GM23338 (cell line): ENCODE results near the gene MRPL27.

ENCODE experiments used
- CREB1 ChIP-seq: fragments of 250-450 bp; sonication (Bioruptor Pico); IDR thresholded peaks from 2 replicates; pipeline ENCODE4 v1.5.0; 2020; ENCODE audit warnings: low read depth, mild to moderate bottlenecking, moderate library complexity
- ETS1 ChIP-seq: IDR thresholded peaks from 2 replicates; pipeline ENCODE4 v1.6.1; 2016; ENCODE audit warnings: antibody characterized with exemption
- EZH2 ChIP-seq: fragments of 200-600 bp; sonication (generic); IDR thresholded peaks from one replicate; pipeline ENCODE4 v1.8.0; 2017; ENCODE audit warnings: antibody characterized with exemption, mild to moderate bottlenecking, low read depth; ENCODE audit not compliant: unreplicated experiment
- EZH2phosphoT487 ChIP-seq: fragments of 200-600 bp; sonication (generic); IDR thresholded peaks from one replicate; pipeline ENCODE4 v1.8.1; 2018; ENCODE audit warnings: antibody characterized with exemption; ENCODE audit not compliant: unreplicated experiment
- JUNB ChIP-seq: IDR thresholded peaks from one replicate; pipeline ENCODE4 v1.6.1; 2016; ENCODE audit warnings: antibody characterized with exemption; ENCODE audit not compliant: unreplicated experiment
- POLR2AphosphoS5 ChIP-seq: IDR thresholded peaks from 2 replicates; pipeline ENCODE4 v1.6.1; 2016; ENCODE audit warnings: antibody characterized with exemption, low read depth
- REST ChIP-seq: IDR thresholded peaks from one replicate; pipeline ENCODE4 v1.6.1; 2018; ENCODE audit warnings: antibody characterized with exemption; ENCODE audit not compliant: unreplicated experiment
- STAT1 ChIP-seq: IDR thresholded peaks from one replicate; pipeline ENCODE4 v1.6.1; 2016; ENCODE audit warnings: antibody characterized with exemption; ENCODE audit not compliant: unreplicated experiment
- TF ChIP-seq, protein P1 (sequence below), 2 experiments: fragments of 200-600 bp in 1 of 2; sonication (generic) in 1 of 2; conservative IDR thresholded peaks; 2 replicates each; pipeline versions ENCODE4 v1.5.1 to v1.6.1; 2016 to 2017; ENCODE audit warnings: antibody characterized with exemption in 2 of 2, low read depth in 2 of 2, mild to moderate bottlenecking in 2 of 2, moderate library complexity in 1 of 2
- TF ChIP-seq, protein P2 (sequence below): fragments of 250-450 bp; sonication (Bioruptor Pico); IDR thresholded peaks from 2 replicates; pipeline ENCODE4 v1.5.0; 2020; ENCODE audit warnings: mild to moderate bottlenecking, moderate library complexity

DNA sequence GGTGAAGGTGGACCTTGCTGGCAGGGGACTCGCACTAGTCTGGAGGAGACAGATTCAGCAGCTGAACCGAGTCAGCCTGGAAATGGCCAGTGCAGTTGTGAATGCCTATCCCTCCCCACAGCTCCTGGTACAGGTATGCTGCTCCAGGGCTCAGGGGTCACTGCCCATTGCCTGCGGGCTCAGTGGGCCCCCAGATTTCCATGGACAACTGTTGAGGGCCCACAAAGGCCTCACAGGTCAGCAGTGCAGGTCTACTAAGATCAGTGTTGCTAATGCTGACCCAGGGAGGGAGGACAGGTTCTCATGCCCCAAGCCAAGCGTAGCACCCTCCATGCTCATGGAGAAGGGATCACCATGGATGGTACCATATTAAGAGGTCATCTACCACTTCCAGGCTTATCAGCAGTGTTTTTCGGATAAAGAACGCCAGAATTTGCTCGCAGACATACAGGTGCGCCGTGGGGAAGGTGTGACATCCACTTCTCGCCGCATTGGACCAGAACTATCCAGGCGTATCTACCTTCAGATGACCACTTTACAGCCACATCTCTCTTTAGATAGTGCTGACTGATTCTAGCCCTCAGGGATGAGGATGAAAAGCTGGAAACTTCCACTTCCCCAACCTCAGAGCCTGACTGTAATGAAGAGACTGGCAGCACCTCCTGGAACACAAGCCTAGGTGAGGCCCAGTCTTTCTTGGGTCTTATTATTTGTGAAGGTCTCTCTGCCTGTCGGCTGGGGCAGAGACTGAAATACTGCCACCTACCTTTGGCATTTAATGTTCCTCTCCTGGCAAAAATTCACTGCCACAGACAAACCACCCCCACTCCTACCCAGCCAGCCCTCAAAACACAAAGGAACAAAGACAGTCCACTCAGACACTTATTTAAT is 7.6 kb upstream of the MRPL27 start:
- TF ChIP-seq EZH2 (no peak), POLR2AphosphoS5 (no peak), EZH2phosphoT487 (no peak), CREB1 (CRISPR knock-in tag) (no peak), STAT1 (no peak), REST (no peak), JUNB (no peak), ETS1 (no peak)
- TF ChIP-seq, protein P1, sequence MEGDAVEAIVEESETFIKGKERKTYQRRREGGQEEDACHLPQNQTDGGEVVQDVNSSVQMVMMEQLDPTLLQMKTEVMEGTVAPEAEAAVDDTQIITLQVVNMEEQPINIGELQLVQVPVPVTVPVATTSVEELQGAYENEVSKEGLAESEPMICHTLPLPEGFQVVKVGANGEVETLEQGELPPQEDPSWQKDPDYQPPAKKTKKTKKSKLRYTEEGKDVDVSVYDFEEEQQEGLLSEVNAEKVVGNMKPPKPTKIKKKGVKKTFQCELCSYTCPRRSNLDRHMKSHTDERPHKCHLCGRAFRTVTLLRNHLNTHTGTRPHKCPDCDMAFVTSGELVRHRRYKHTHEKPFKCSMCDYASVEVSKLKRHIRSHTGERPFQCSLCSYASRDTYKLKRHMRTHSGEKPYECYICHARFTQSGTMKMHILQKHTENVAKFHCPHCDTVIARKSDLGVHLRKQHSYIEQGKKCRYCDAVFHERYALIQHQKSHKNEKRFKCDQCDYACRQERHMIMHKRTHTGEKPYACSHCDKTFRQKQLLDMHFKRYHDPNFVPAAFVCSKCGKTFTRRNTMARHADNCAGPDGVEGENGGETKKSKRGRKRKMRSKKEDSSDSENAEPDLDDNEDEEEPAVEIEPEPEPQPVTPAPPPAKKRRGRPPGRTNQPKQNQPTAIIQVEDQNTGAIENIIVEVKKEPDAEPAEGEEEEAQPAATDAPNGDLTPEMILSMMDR (conservative IDR thresholded peaks at IDR 0.05; ENCODE audit: low read depth in 2 of 2) = peak; percentile 27 to 42
- TF ChIP-seq, protein P2, sequence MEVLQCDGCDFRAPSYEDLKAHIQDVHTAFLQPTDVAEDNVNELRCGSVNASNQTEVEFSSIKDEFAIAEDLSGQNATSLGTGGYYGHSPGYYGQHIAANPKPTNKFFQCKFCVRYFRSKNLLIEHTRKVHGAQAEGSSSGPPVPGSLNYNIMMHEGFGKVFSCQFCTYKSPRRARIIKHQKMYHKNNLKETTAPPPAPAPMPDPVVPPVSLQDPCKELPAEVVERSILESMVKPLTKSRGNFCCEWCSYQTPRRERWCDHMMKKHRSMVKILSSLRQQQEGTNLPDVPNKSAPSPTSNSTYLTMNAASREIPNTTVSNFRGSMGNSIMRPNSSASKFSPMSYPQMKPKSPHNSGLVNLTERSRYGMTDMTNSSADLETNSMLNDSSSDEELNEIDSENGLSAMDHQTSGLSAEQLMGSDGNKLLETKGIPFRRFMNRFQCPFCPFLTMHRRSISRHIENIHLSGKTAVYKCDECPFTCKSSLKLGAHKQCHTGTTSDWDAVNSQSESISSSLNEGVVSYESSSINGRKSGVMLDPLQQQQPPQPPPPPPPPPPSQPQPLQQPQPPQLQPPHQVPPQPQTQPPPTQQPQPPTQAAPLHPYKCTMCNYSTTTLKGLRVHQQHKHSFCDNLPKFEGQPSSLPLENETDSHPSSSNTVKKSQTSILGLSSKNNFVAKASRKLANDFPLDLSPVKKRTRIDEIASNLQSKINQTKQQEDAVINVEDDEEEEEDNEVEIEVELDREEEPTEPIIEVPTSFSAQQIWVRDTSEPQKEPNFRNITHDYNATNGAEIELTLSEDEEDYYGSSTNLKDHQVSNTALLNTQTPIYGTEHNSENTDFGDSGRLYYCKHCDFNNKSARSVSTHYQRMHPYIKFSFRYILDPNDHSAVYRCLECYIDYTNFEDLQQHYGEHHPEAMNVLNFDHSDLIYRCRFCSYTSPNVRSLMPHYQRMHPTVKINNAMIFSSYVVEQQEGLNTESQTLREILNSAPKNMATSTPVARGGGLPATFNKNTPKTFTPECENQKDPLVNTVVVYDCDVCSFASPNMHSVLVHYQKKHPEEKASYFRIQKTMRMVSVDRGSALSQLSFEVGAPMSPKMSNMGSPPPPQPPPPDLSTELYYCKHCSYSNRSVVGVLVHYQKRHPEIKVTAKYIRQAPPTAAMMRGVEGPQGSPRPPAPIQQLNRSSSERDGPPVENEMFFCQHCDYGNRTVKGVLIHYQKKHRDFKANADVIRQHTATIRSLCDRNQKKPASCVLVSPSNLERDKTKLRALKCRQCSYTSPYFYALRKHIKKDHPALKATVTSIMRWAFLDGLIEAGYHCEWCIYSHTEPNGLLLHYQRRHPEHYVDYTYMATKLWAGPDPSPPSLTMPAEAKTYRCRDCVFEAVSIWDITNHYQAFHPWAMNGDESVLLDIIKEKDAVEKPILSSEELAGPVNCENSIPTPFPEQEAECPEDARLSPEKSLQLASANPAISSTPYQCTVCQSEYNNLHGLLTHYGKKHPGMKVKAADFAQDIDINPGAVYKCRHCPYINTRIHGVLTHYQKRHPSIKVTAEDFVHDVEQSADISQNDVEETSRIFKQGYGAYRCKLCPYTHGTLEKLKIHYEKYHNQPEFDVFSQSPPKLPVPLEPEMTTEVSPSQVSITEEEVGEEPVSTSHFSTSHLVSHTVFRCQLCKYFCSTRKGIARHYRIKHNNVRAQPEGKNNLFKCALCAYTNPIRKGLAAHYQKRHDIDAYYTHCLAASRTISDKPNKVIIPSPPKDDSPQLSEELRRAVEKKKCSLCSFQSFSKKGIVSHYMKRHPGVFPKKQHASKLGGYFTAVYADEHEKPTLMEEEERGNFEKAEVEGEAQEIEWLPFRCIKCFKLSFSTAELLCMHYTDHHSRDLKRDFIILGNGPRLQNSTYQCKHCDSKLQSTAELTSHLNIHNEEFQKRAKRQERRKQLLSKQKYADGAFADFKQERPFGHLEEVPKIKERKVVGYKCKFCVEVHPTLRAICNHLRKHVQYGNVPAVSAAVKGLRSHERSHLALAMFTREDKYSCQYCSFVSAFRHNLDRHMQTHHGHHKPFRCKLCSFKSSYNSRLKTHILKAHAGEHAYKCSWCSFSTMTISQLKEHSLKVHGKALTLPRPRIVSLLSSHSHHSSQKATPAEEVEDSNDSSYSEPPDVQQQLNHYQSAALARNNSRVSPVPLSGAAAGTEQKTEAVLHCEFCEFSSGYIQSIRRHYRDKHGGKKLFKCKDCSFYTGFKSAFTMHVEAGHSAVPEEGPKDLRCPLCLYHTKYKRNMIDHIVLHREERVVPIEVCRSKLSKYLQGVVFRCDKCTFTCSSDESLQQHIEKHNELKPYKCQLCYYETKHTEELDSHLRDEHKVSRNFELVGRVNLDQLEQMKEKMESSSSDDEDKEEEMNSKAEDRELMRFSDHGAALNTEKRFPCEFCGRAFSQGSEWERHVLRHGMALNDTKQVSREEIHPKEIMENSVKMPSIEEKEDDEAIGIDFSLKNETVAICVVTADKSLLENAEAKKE (CRISPR knock-in tag) = no peak
